Hair follicle dermal papilla cell (primary cell): ENCODE results near the gene NSUN4. TPM values are rescaled to one million over a fixed set of nuclear protein-coding genes. Genes with fewer than 3 reads are reported as not detected.

ENCODE experiments used
- total RNA-seq: library from RNA; depleted of rRNA; stranded (reverse); fragments of >200 nt; gene quantifications from 2 replicates; pipeline ENCODE4 v1.2.3, GENCODE V29; 2012

NSUN4 gene
- total RNA-seq = 18.0 and 21.9 TPM in 2 replicates

DNA sequence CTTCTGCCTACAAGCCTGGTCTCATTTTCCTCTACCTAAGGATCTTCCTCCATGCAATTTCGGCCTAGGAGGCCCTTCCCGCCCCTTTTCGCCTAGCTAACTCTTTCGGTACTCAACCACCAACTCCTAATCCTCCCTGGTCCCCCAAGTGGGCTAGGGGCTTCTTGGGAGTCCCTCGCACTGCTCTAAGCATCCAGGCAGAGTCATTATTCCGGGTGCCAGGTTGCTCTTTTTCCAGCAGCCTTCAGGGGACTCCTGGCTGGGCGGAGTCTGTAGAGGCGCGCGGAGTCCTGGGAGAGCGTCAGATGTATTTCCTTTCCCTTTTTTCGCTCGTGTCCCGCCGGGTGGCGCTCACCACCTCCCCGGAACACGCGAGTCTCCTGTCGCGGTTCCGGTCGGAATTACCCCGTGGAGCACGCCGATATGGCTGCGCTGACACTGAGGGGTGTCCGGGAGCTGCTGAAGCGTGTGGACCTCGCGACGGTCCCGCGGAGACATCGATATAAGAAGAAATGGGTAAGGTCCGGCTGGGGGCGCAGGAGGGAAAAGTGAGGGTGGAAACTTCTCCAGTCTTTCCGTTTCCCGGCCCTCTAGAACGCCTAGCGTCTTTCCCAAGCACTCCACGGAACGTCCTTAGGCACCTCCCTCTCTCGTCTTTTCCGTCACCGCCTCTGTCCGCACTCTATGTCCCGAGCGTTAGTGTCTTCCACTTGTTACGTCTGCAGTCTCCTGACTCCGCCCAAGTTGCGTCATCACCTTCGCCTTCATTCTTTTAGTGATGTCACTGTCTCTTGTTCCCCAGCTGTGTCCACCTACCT lies at the start of gene NSUN4:
Gene NSUN4 (plus strand): TSS at position 404 of the 818 bp plus-strand sequence. CDS start 20 bp downstream, at position 424.

GRCh38 chr1:46303038-46303871 lies 37.4 kb upstream of the NSUN4 start, which contains the start of the genes LRRC41 and UQCRH:
TSS of gene LRRC41 (minus strand) at chr1:46303616. CDS start at chr1:46303322, 294 bp downstream.
TSS of gene UQCRH (plus strand) at chr1:46303698. CDS start at chr1:46303767, 69 bp downstream.

DNA sequence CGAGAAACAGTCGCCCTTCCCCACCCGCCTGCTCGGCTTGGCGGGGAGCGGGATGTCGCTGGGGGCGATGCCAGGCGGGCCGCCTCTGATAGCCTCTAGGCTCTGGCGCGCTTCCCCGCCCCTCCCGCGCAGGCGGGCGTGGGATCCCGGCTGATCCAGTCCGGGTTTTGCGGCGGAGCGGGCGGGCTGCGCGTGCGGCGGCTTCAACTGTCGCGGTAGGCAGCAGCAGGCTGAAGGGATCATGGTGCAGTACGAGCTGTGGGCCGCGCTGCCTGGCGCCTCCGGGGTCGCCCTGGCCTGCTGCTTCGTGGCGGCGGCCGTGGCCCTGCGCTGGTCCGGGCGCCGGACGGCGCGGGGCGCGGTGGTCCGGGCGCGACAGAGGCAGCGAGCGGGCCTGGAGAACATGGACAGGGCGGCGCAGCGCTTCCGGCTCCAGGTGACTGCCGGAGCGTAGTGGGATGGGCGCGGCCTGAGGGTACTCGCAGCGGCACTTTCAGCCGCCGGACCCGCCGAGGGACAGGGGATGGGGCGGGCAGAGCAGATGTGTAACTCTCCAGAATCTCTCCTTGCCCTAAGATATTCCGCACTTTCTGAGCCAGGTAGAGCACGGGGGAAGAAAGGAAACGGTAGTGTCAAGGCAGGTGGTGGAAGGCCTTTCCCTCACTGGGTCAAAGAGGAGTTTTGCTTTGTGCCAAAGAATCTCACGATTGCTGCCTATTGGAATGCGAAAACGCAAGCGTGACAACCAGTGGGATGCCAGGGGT lies 53.7 kb downstream of the NSUN4 start, which contains the start of gene FAAH:
Gene FAAH (plus strand): TSS at position 210 of the 764 bp plus-strand sequence. CDS start 32 bp downstream, at position 242.

Other genes with a start within 250 kb of the NSUN4 start
- 7.5 and 8.3 TPM in 2 replicates for gene PIK3R3, start 208.2 kb upstream of the NSUN4 start, total RNA-seq
- gene TSPAN1, start 165.7 kb upstream of the NSUN4 start, total RNA-seq = 0.65 and 1.2 TPM in 2 replicates
- not detected in 2 replicates for gene P3R3URF, start 164.3 kb upstream of the NSUN4 start, total RNA-seq
- gene POMGNT1, start 142.4 kb upstream of the NSUN4 start, total RNA-seq = 53.3 and 62.6 TPM in 2 replicates
- 3.4 and 4.4 TPM in 2 replicates for gene LURAP1, start 137.5 kb upstream of the NSUN4 start, total RNA-seq
- 0.16 TPM in 1 of 2 replicates, not detected in the other for gene RAD54L, start 93.0 kb upstream of the NSUN4 start, total RNA-seq
- gene LRRC41, start 37.2 kb upstream of the NSUN4 start, total RNA-seq = 154 and 167 TPM in 2 replicates
- 154 and 192 TPM in 2 replicates for gene UQCRH, start 37.1 kb upstream of the NSUN4 start, total RNA-seq
- 0.81 and 3.2 TPM in 2 replicates for gene FAAH, start 53.5 kb downstream of the NSUN4 start, total RNA-seq
- gene DMBX1, start 149.0 kb downstream of the NSUN4 start, total RNA-seq = not detected in 2 replicates
- gene KNCN, start 210.8 kb downstream of the NSUN4 start, total RNA-seq = not detected in 2 replicates